K562 (cell line): ENCODE data around the gene CHI3L1. TPM values are rescaled to one million over a fixed set of nuclear protein-coding genes. Genes with fewer than 3 reads are reported as not detected.

Source experiments
- CHAMP1 ChIP-seq: fragments of 450-650 bp; IDR thresholded peaks from 2 replicates; pipeline ENCODE4 v1.6.1; 2016; ENCODE audit warnings: mild to moderate bottlenecking
- CREM ChIP-seq: IDR thresholded peaks from 2 replicates; pipeline ENCODE4 v1.6.1; 2014; ENCODE audit warnings: antibody characterized with exemption, low read depth
- HNRNPL ChIP-seq: fragments of 200-400 bp; formaldehyde crosslinking; IDR thresholded peaks from 2 replicates; pipeline ENCODE4 v1.6.1; 2017; ENCODE audit warnings: low read depth, mild to moderate bottlenecking, low read length
- NR2C1 ChIP-seq, 2 experiments: fragments of 450-650 bp; IDR thresholded peaks; 2 replicates each; pipeline ENCODE4 v1.6.1; 2017; ENCODE audit warnings: mild to moderate bottlenecking in 2 of 2, antibody characterized with exemption in 1 of 2, inconsistent platforms in 1 of 2, missing compliant biosample characterization in 1 of 2, missing genetic modification characterization in 1 of 2
- RFX7 ChIP-seq: fragments of 250-450 bp; sonication (Bioruptor Pico); IDR thresholded peaks from 2 replicates; pipeline ENCODE4 v1.5.1; 2021; ENCODE audit warnings: mild to moderate bottlenecking
- SIRT6 ChIP-seq: IDR thresholded peaks from one replicate; pipeline ENCODE4 v1.6.1; 2012; ENCODE audit warnings: low read depth, mild to moderate bottlenecking, control low read depth, inconsistent platforms, low read length, moderate library complexity
- ZNF165 ChIP-seq: fragments of 250-450 bp; sonication (Bioruptor Pico); IDR thresholded peaks from 2 replicates; pipeline ENCODE4 v1.4.0; 2020; ENCODE audit warnings: borderline replicate concordance
- ZNF3 ChIP-seq: fragments of 250-450 bp; sonication (Bioruptor Pico); IDR thresholded peaks from 2 replicates; pipeline ENCODE4 v1.5.0; 2021; ENCODE audit warnings: mild to moderate bottlenecking, moderate library complexity
- ZNF699 ChIP-seq: fragments of 250-450 bp; sonication (Bioruptor Pico); IDR thresholded peaks from 2 replicates; pipeline ENCODE4 v1.8.0; 2021; ENCODE audit warnings: mild to moderate bottlenecking, moderate library complexity; ENCODE audit not compliant: insufficient replicate concordance
- polyA plus RNA-seq, 8 experiments: library from polyadenylated mRNA; depleted of rRNA in 4 of 8; stranded (reverse) in 5 of 8; unstranded in 3 of 8; fragments of >200 nt; fragmentation: Nextera tagmentation in 2 of 8; fragmentation: Illumina TruSeq in 1 of 8; extraction: Ambion mirVana in 2 of 8; extraction: Trizol in 1 of 8; gene quantifications; 2 replicates each; pipeline versions ENCODE4 v1.2.1 to v1.2.3, GENCODE V29; 2011 to 2014; ENCODE audit warnings: inconsistent platforms in 1 of 8, missing spikeins in 1 of 8
- total RNA-seq, 7 experiments: library from RNA; depleted of rRNA in 6 of 7; stranded (reverse); fragments of >200 nt in 6 of 7; fragmentation: Illumina TruSeq in 2 of 7; extraction: Trizol in 2 of 7; gene quantifications; 2 replicates each; pipeline versions ENCODE4 v1.2.1 to v1.2.3, GENCODE V29; 2011 to 2021; ENCODE audit warnings: low replicate concordance in 1 of 7

Gene CHI3L1
- total and polyA plus RNA-seq, 9 of the 15 experiments (the other 6 are each of a cell fraction or from before 2014, with no cell fraction given) = not detected

DNA sequence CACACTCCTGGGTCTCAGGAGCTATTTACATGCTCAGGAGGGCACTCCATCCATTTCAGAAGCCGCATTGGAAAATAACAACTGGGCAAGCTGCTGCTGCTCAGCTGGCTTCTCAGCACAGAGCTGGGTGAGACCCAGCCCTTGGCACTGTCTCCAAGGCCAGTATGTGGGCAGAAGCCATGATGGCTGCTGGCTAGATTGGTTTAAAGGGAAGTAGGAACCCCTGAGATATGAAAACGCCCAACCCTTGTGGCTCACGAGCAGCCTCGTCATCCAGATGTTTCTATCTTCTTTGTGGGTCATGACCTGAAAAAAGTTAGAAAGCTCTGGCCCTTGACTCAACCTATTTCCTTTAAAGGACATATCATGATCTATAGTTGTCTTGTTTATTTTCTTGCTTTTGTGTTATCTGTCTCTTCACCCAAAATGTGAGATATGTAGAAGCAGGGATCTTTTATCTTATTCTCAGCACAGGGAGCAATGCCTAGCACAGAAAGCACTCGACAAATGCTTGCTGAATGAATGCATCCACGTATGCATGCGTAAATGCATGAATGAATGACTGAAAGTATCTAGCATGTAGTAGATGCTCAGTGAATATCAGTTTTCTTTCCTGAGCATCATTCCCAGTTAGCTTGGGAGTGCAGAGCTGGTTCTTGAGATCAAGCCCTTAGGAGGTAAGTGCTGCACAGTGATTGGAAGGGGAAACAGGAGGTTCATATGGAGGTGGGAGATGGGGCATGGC is 22.4 kb downstream of the CHI3L1 start (continued):
- TF ChIP-seq CHAMP1 = no peak
- no peak for TF ChIP-seq SIRT6
- no peak for TF ChIP-seq NR2C1 (IDR thresholded peaks at IDR 0.05)
- peak; percentile 49; the same call in 1 of the 2 replicates for TF ChIP-seq NR2C1 (tag; IDR thresholded peaks at IDR 0.05)
- TF ChIP-seq ZNF165 = no peak
- no peak for TF ChIP-seq ZNF699 (CRISPR knock-in tag)
- TF ChIP-seq CREM = no peak
- no peak for TF ChIP-seq HNRNPL
- TF ChIP-seq RFX7 (CRISPR knock-in tag) = no peak
- 0 out of 2 replicates have a peak, but pooled peaks have one; percentile 22 for TF ChIP-seq ZNF3 (CRISPR knock-in tag)
